NK-92 treated with Interleukin-12 subunit alpha and Interleukin-12 subunit beta, amount 100 ng/mL, for 24 hours (cell line): ENCODE data around the gene COA3.

ENCODE experiments used
- DNase-seq: peaks from one replicate; lab custom pipeline; 2025; lab: John Stamatoyannopoulos, UW

The COA3 gene

GRCh38 chr17:42817866-42818265 is 19.4 kb upstream of the COA3 start:
- DNase-seq, result no peak

GRCh38 chr17:42814633-42815399 is 16.3 kb upstream of the COA3 start:
- DNase-seq, result no peak

- DNase-seq, result no peak
These were observed 10.7 kb upstream of the COA3 start for GRCh38 chr17:42809250-42809649.

- DNase-seq, result no peak
These were observed 7.7 kb upstream of the COA3 start for GRCh38 chr17:42806249-42806648.

- DNase-seq, result no peak
These were observed 6.4 kb upstream of the COA3 start for GRCh38 chr17:42804918-42805367.

- DNase-seq, result no peak
These were observed 4.8 kb upstream of the COA3 start for GRCh38 chr17:42803074-42803883.

- DNase-seq, result no peak
These were observed 507 bp downstream of the COA3 start for GRCh38 chr17:42798011-42798382.

GRCh38 chr17:42797067-42798007 is 1.2 kb downstream of the COA3 start:
- DNase-seq, result no peak

- DNase-seq, result no peak
These were observed 2.3 kb downstream of the COA3 start for GRCh38 chr17:42796066-42796758.

GRCh38 chr17:42795465-42795864 is 3.0 kb downstream of the COA3 start:
- no peak for DNase-seq

GRCh38 chr17:42795061-42795460 is 3.4 kb downstream of the COA3 start:
- DNase-seq, result no peak

- DNase-seq, result no peak
These were observed 6.0 kb downstream of the COA3 start for GRCh38 chr17:42792545-42792944.

GRCh38 chr17:42791948-42792347 is 6.6 kb downstream of the COA3 start:
- DNase-seq, result no peak

- DNase-seq, result no peak
These were observed 11.2 kb downstream of the COA3 start for GRCh38 chr17:42787266-42787665.

- DNase-seq, result no peak
These were observed 13.5 kb downstream of the COA3 start for GRCh38 chr17:42784811-42785592.

- DNase-seq, result no peak
These were observed 14.1 kb downstream of the COA3 start for GRCh38 chr17:42784409-42784808.

- no peak for DNase-seq
These were observed 14.7 kb downstream of the COA3 start for GRCh38 chr17:42783791-42784138.

- no peak for DNase-seq
These were observed 15.3 kb downstream of the COA3 start for GRCh38 chr17:42783062-42783790.

- DNase-seq, result no peak
These were observed 16.1 kb downstream of the COA3 start for GRCh38 chr17:42782166-42783061.
